Large intestine (tissue), 3 donors: Measurements from ENCODE around the gene DRC1. TPM values are rescaled to one million over a fixed set of nuclear protein-coding genes. Genes with fewer than 3 reads are reported as not detected.
"Not testable (repeated sequence)": the region's sequence is repeated elsewhere in the genome, so short reads cannot be mapped to it uniquely, and the experiment has no call there.

ENCODE experiments used
- DNase-seq, 2 donors: peaks; one replicate each; pipeline versions ENCODE4 v3.0.0 to v3.0.0-alpha.2; 2013
- H3K27ac ChIP-seq: one replicate; pipeline ENCODE4 v1.5.1; 2013; ENCODE audit warnings: low read length
- H3K27me3 ChIP-seq: 2 replicates; pipeline ENCODE4 v1.6.1; 2013; ENCODE audit warnings: low read length; ENCODE audit not compliant: control insufficient read depth, insufficient read depth
- H3K36me3 ChIP-seq: 2 replicates; pipeline ENCODE4 v1.6.1; 2013; ENCODE audit warnings: low read length; ENCODE audit not compliant: control insufficient read depth, insufficient read depth
- H3K4me1 ChIP-seq: one replicate; pipeline ENCODE4 v1.6.1; 2013; ENCODE audit warnings: low read length; ENCODE audit not compliant: control insufficient read depth, insufficient read depth
- H3K4me3 ChIP-seq: one replicate; pipeline ENCODE4 v1.5.1; 2013; ENCODE audit warnings: low read length
- H3K9me3 ChIP-seq: one replicate; pipeline ENCODE4 v1.6.1; 2013; ENCODE audit warnings: mild to moderate bottlenecking, low read depth, low read length, moderate library complexity; ENCODE audit not compliant: control insufficient read depth
- WGBS: methylation state at CpG from one replicate; pipeline ENCODE4 v1.1.5; 2013; ENCODE audit warnings: low lambda C conversion rate; ENCODE audit not compliant: insufficient coverage; 5-methylcytosine and 5-hydroxymethylcytosine counted together
- polyA plus RNA-seq: library from polyadenylated mRNA; unstranded; fragments of 120-200 nt; gene quantifications from one replicate; pipeline ENCODE4 v1.2.1, GENCODE V29; 2013

DRC1 gene
- polyA plus RNA-seq, 1 donor = 0.76 TPM

DNA sequence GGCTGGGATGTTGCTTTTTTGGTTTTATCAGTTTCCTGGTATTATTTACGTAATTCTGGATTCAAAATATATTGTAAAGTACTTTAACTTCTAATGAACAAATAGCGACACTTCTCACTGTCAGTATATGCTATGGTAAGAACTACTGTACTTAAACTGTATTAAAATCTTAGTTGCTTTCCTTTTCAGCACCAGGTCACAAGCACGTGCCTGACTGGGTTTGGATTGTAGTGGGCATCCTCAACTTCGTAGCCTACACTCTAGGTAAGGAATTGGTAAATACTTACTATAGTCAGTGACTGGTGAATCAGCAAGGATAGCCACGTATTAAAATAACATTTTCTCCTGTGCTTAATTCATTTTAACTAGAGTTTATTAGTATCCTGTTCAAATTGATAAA is 34.8 kb upstream of the DRC1 start:
- DNase-seq = no peak
- Histone ChIP-seq H3K36me3 (peaks cover 17% of the 10 kb centered on the region), H3K4me3 (no peak overlapping the region), H3K4me1 (peaks cover 6% of the 10 kb centered on the region), H3K27me3 (no peaks in the 10 kb centered on the region), H3K9me3 (peaks cover 4% of the 10 kb centered on the region), H3K27ac (no peak overlapping the region)
- WGBS = 100% methylated on average over 1 of the region's 5 CpGs

DNA sequence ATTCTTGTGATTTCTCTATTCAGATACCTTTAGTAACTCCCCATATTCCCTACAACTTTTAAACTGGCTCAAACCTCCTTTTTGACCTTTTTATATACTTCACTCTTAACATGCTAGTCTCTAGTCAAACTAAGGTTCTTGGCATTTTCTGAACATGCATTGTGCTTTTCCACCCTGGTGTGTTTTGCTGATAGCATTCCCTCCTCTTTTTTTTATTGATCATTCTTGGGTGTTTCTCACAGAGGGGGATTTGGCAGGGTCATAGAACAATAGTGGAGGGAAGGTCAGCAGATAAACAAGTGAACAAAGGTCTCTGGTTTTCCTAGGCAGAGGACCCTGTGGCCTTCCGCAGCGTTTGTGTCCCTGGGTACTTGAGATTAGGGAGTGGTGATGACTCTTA is 32.1 kb upstream of the DRC1 start:
- no CpG with 5 or more reads among the region's 2 CpGs for WGBS
- Histone ChIP-seq H3K36me3 (peaks cover 33% of the 10 kb centered on the region), H3K27ac (peak overlapping the region; percentile 21)
- H3K27me3 ChIP-seq, H3K4me1 ChIP-seq, H3K9me3 ChIP-seq, H3K4me3 ChIP-seq, DNase-seq: not testable (repeated sequence)

- not testable (repeated sequence) for H3K27ac ChIP-seq, DNase-seq, H3K4me3 ChIP-seq, H3K27me3 ChIP-seq, H3K4me1 ChIP-seq, H3K9me3 ChIP-seq
- H3K36me3 ChIP-seq = peaks cover 40% of the 10 kb centered on the region
- WGBS = no CpG with 5 or more reads among the region's 31 CpGs
Measured at GRCh38 chr2:26370909-26371308, 30.8 kb upstream of the DRC1 start.

- Histone ChIP-seq H3K36me3 (peaks cover 52% of the 10 kb centered on the region), H3K27ac (no peak overlapping the region), H3K4me3 (no peak overlapping the region), H3K27me3 (no peaks in the 10 kb centered on the region), H3K4me1 (no peaks in the 10 kb centered on the region), H3K9me3 (peaks cover 1% of the 10 kb centered on the region)
- no peak for DNase-seq
- WGBS = 100% methylated on average over 1 of the region's 1 CpG
Measured at GRCh38 chr2:26376799-26377198, 24.9 kb upstream of the DRC1 start.

GRCh38 chr2:26380281-26380680 is 21.4 kb upstream of the DRC1 start:
- WGBS = no CpG with 5 or more reads among the region's 2 CpGs
- Histone ChIP-seq H3K4me3 (no peak overlapping the region), H3K9me3 (no peaks in the 10 kb centered on the region), H3K4me1 (no peaks in the 10 kb centered on the region), H3K36me3 (peaks cover 36% of the 10 kb centered on the region), H3K27me3 (no peaks in the 10 kb centered on the region), H3K27ac (no peak overlapping the region)
- no peak for DNase-seq

DNA sequence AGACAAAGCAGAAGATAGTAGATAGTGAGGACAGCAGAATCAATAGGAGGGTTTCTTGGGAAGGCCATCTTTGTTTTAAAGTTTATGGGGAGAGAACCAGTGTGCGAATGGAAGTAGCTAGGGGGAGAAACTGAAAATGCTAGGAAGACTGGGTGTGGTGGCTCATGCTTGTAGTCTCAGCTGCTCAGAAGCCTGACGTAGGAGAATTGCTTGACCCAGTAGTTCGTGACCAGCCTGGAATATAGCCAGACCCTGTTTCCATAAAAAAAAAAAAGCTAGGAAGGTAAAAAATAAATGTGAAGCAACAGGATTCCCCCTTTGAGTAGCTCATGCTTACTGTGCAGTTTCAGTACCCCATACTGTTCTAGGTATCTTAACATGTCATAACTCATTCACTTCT is 19.2 kb upstream of the DRC1 start:
- peaks cover 38% of the 10 kb centered on the region for H3K36me3 ChIP-seq
- H3K9me3 ChIP-seq = no peaks in the 10 kb centered on the region
- no peak for DNase-seq
- no peaks in the 10 kb centered on the region for H3K27me3 ChIP-seq
- no peak overlapping the region for H3K27ac ChIP-seq
- 100% methylated on average over 2 of the region's 3 CpGs for WGBS
- no peak overlapping the region for H3K4me3 ChIP-seq
- H3K4me1 ChIP-seq = no peaks in the 10 kb centered on the region

GRCh38 chr2:26384183-26384582 is 17.5 kb upstream of the DRC1 start:
- WGBS = 82% methylated on average over 4 of the region's 9 CpGs
- H3K4me3 ChIP-seq = no peak overlapping the region
- no peaks in the 10 kb centered on the region for H3K4me1 ChIP-seq
- H3K27me3 ChIP-seq = no peaks in the 10 kb centered on the region
- H3K27ac ChIP-seq = no peak overlapping the region
- no peaks in the 10 kb centered on the region for H3K9me3 ChIP-seq
- DNase-seq = no peak
- H3K36me3 ChIP-seq = peaks cover 35% of the 10 kb centered on the region

- Histone ChIP-seq H3K27ac (no peak overlapping the region), H3K27me3 (no peaks in the 10 kb centered on the region), H3K4me3 (no peak overlapping the region), H3K4me1 (no peaks in the 10 kb centered on the region), H3K36me3 (peaks cover 37% of the 10 kb centered on the region), H3K9me3 (no peaks in the 10 kb centered on the region)
- no peak for DNase-seq
Measured at GRCh38 chr2:26384597-26384996, 17.1 kb upstream of the DRC1 start.

GRCh38 chr2:26387189-26387588 is 14.5 kb upstream of the DRC1 start:
- Histone ChIP-seq H3K36me3 (peaks cover 36% of the 10 kb centered on the region), H3K27ac (no peak overlapping the region), H3K4me3 (no peak overlapping the region), H3K9me3 (no peaks in the 10 kb centered on the region), H3K27me3 (no peaks in the 10 kb centered on the region), H3K4me1 (no peaks in the 10 kb centered on the region)
- WGBS = 100% methylated on average over 1 of the region's 4 CpGs
- no peak for DNase-seq

DNA sequence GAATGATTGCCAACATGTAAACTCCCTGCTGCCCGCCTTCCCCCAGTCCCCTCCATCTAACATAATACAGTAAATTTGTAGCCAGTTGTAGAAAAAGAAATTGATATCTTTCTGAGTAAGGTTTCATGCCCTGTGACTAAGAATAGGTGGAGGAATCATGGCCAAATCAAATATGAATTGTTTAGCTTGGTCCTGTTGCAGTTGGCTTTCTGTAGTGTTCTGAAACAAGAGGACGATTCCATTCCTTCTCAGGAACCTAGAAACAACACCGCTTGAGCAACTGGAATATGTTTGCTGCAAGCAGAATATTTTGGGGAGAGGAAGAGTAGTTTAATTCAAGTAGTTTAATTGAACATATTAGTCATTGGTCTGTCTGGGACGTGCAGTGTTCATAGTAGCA is 7.0 kb upstream of the DRC1 start:
- Histone ChIP-seq H3K36me3 (peaks cover 7% of the 10 kb centered on the region), H3K27ac (no peak overlapping the region), H3K9me3 (no peaks in the 10 kb centered on the region), H3K4me3 (no peak overlapping the region), H3K27me3 (no peaks in the 10 kb centered on the region), H3K4me1 (no peaks in the 10 kb centered on the region)
- 93% methylated on average over 2 of the region's 4 CpGs for WGBS
- DNase-seq = no peak

DNA sequence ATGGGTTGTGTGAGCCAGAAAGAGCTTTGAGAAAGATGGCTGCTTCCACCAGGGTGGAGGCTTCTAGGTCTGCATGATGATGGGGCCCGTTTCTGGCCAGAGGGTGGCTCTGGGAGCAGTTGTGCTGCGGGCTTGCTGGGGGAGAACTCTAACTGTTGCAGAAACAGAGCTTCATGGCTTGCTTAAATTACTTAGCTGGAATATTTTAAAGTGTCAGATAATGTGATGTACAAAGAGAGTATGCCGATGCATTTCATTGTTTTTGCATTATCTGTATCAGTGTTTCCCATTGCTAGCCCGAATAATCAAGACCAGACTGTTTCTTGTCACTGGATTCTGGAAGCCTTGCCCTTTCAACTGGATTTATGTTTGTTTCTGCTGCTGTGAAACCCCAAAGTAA is 6.3 kb upstream of the DRC1 start:
- WGBS = 80% methylated on average over 1 of the region's 4 CpGs
- H3K36me3 ChIP-seq = peaks cover 5% of the 10 kb centered on the region
- H3K9me3 ChIP-seq = no peaks in the 10 kb centered on the region
- no peaks in the 10 kb centered on the region for H3K4me1 ChIP-seq
- H3K4me3 ChIP-seq = no peak overlapping the region
- DNase-seq = no peak
- H3K27me3 ChIP-seq = no peaks in the 10 kb centered on the region
- H3K27ac ChIP-seq = no peak overlapping the region
